HG02884 (cell line): Measurements from ENCODE around the gene ZNF580.

ENCODE experiments used
- ATAC-seq: cut with Tn5 transposase; IDR thresholded peaks from one replicate; pipeline ENCODE4 v1.9.1; 2021; ENCODE audit warnings: mild to moderate bottlenecking, moderate library complexity; ENCODE audit not compliant: unreplicated experiment

Gene ZNF580

GRCh38 chr19:55622242-55622969, 18.4 kb upstream of the ZNF580 start:
- ATAC-seq, result no peak

GRCh38 chr19:55623130-55623529, 17.7 kb upstream of the ZNF580 start:
- no peak for ATAC-seq

GRCh38 chr19:55623561-55623960, 17.2 kb upstream of the ZNF580 start:
- ATAC-seq, result no peak

- peak; percentile 65 for ATAC-seq
Observed at GRCh38 chr19:55624109-55625003, 16.4 kb upstream of the ZNF580 start, which contains the start of gene ZNF784. Gene ZNF784 (minus strand): TSS chr19:55624566. CDS start chr19:55624561, 5 bp downstream.

- ATAC-seq, result no peak
Observed at GRCh38 chr19:55625004-55625326, 15.8 kb upstream of the ZNF580 start.

- no peak for ATAC-seq
Observed at GRCh38 chr19:55626350-55626749, 14.5 kb upstream of the ZNF580 start.

- ATAC-seq, result no peak
Observed at GRCh38 chr19:55632463-55632834, 8.4 kb upstream of the ZNF580 start.

GRCh38 chr19:55633861-55634260, 6.9 kb upstream of the ZNF580 start:
- ATAC-seq, result no peak

- no peak for ATAC-seq
Observed at GRCh38 chr19:55635334-55635717, 5.5 kb upstream of the ZNF580 start.

- no peak for ATAC-seq
Observed at GRCh38 chr19:55635856-55636440, 4.9 kb upstream of the ZNF580 start.

GRCh38 chr19:55636723-55637122, 4.1 kb upstream of the ZNF580 start:
- no peak for ATAC-seq

GRCh38 chr19:55637534-55637933, 3.3 kb upstream of the ZNF580 start:
- no peak for ATAC-seq

- no peak for ATAC-seq
Observed at GRCh38 chr19:55638864-55639359, 1.9 kb upstream of the ZNF580 start.

- no peak for ATAC-seq
Observed at GRCh38 chr19:55640043-55640576, 692 bp upstream of the ZNF580 start.

GRCh38 chr19:55641426-55642152, 787 bp downstream of the ZNF580 start:
- ATAC-seq, result no peak

GRCh38 chr19:55642153-55643002, 1.6 kb downstream of the ZNF580 start:
- ATAC-seq, result no peak

GRCh38 chr19:55643003-55643886, 2.4 kb downstream of the ZNF580 start, which contains the start of gene ZNF581:
Gene ZNF581 (plus strand): TSS chr19:55643649. CDS start chr19:55644572, 923 bp downstream.
- ATAC-seq, result no peak

- ATAC-seq, result no peak
Observed at GRCh38 chr19:55643887-55644176, 3.0 kb downstream of the ZNF580 start.
